HCT116 (cell line): ENCODE results near the gene PPIL6.

Source experiments
- CEBPB ChIP-seq: IDR thresholded peaks from 2 replicates; pipeline ENCODE4 v1.6.1; 2012; ENCODE audit warnings: low read depth
- CTCF ChIP-seq, 3 experiments: fragments of 200-600 bp in 1 of 3; sonication (generic) in 1 of 3; IDR thresholded peaks in 2 of 3; conservative IDR thresholded peaks in 1 of 3; 2 replicates each; pipeline ENCODE4 v1.5.1; 2012 to 2017; ENCODE audit warnings: low read depth in 2 of 3, low read length in 2 of 3, antibody characterized with exemption in 1 of 3, borderline replicate concordance in 1 of 3, control low read depth in 1 of 3, mild to moderate bottlenecking in 1 of 3, mixed read lengths in 1 of 3, mixed run types in 1 of 3, moderate library complexity in 1 of 3; ENCODE audit not compliant: insufficient read depth in 1 of 3
- EGR1 ChIP-seq: IDR thresholded peaks from 2 replicates; pipeline ENCODE4 v1.6.1; 2012; ENCODE audit warnings: low read depth
- EZH2 ChIP-seq: fragments of 200-600 bp; sonication (generic); IDR thresholded peaks from 2 replicates; pipeline ENCODE4 v1.6.1; 2017; ENCODE audit warnings: antibody characterized with exemption, mixed run types
- EZH2phosphoT487 ChIP-seq: fragments of 200-600 bp; IDR thresholded peaks from 2 replicates; pipeline ENCODE4 v1.6.1; 2018; ENCODE audit warnings: antibody characterized with exemption, borderline replicate concordance
- POLR2A ChIP-seq: IDR thresholded peaks from 2 replicates; pipeline ENCODE4 v1.7.0; 2011; ENCODE audit warnings: borderline replicate concordance; ENCODE audit not compliant: insufficient read depth, insufficient read length; ENCODE audit errors: extremely low read depth
- POLR2AphosphoS5 ChIP-seq: IDR thresholded peaks from 2 replicates; pipeline ENCODE4 v1.6.1; 2011; ENCODE audit warnings: mild to moderate bottlenecking, low read depth, low read length, moderate library complexity
- SIN3A ChIP-seq: IDR thresholded peaks from 2 replicates; pipeline ENCODE4 v1.6.1; 2012; ENCODE audit warnings: low read depth
- SP1 ChIP-seq: IDR thresholded peaks from 2 replicates; pipeline ENCODE4 v1.6.1; 2012; ENCODE audit warnings: low read depth
- ZFX ChIP-seq: fragments of 450-650 bp; IDR thresholded peaks from 2 replicates; pipeline ENCODE4 v1.6.1; 2017

- TF ChIP-seq EZH2 (no peak), CTCF (IDR thresholded peaks at IDR 0.05 in 2 of 3, conservative IDR thresholded peaks at IDR 0.05 in 1 of 3; ENCODE audit: borderline replicate concordance in 1 of 3, insufficient read depth in 1 of 3, low read depth in 2 of 3, low read length in 2 of 3) (no peak), POLR2A (no peak), EZH2phosphoT487 (no peak), SP1 (no peak), EGR1 (no peak), ZFX (no peak), POLR2AphosphoS5 (no peak), SIN3A (no peak), CEBPB (no peak)
These were observed 19.2 kb downstream of the PPIL6 start for GRCh38 chr6:109421184-109421583.
